GOT3 (cell line): ENCODE measurements around the gene CACNA1H.
"Not testable (repeated sequence)": the region's sequence is repeated elsewhere in the genome, so short reads cannot be mapped to it uniquely, and the experiment has no call there.

Experiments used
- DNase-seq: peaks from one replicate; lab custom pipeline; 2025; ENCODE audit warnings: mixed read lengths; lab: John Stamatoyannopoulos, UW

The CACNA1H gene

DNA sequence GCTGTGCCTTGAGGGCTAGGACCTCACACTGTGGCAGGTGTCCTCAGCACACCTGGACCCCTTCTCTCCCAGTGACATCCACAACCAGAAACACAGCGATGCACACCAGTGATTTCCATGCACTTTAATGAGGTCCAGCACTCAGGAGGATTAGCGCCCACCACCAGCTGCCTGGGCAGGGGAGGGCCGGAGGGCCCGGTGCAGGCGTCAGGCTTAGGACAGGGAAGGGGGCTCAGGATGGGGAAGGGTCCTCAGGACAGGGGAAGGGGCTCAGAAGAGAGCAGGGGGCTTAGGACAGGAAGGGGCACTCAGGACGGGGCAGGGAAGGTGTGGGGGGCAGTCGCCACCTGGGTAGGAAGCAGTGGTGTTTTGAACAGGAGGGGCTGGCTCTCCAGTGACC is 75.3 kb downstream of the CACNA1H start:
- not testable (repeated sequence) for DNase-seq

DNA sequence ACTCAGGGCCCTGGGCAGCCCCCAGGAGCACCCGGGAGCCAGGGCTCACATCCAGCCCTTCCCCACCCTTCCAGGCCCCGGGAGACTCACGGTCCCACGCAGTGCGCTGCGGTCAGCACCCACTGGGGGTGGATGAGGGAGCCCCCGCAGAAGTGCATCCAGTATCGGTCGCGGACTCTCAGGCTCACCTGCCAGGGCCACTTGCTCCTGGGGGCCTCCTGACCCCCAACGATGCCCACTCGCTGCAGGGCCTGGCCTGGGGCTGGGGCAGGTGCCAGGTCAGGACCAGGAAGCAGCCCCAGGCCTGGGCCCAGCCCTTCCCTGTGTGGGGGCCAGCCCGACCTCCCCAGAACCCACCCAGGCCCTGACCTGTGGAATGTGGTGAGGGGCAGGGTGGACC is 76.6 kb downstream of the CACNA1H start:
- not testable (repeated sequence) for DNase-seq

DNA sequence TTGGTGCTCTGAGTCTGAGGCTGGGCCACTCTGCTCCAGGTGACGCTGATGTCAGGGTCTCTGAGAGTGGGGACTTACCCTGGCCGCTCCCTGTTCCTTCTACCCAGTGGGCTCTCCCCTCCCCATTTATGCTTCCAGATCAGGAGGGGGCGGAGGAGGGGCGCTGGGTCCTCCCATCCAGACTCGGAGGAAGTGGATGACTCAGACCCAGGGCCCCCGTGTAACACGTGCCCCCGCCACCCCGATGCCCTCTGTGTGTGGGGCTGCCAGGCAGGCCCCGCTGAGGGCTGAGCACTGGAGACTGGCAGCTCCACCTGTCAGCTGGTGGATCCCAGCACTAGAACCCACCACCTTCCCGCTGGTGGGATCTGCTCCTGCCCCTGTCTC is 77.2 kb downstream of the CACNA1H start, which contains the start of gene TPSB2:
Gene TPSB2 (minus strand): TSS at position 101 of the 387 bp plus-strand sequence. CDS start 233 bp downstream, outside the sequence.
- not testable (repeated sequence) for DNase-seq

DNA sequence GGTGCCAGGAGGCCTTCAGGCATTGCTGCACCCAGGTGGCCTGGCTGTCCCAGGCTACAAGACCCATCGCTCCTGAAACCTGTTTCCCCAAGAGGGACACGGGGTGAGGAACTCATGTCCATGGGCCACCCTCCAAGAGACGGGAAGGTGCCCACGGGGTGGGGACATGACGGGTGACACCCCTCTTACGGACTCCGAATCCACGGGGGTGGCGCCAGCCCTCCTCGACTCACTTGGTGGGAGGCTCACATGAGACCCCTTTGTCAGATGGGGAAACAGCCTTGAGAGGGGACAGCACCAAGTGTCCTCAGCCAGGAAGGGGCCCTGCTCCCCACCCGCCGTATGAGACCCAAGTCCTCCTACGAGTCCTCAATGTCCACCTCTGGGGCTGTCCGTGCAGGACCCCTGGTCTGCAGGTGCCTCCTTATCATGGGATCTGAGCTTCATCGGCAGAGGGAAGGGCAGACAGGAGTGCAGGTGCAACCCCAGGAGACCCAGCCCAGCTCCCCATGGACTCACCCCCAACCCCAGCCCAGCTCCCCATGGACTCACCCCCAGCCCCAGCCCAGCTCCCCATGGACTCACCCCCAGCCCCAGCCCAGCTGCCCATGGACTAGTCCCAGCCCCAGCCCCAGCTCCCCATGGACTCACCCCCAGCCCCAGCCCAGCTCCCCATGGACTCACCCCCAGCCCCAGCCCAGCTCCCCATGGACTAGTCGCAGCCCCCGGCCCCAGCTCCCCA is 77.7 kb downstream of the CACNA1H start:
- DNase-seq: not testable (repeated sequence)

DNA sequence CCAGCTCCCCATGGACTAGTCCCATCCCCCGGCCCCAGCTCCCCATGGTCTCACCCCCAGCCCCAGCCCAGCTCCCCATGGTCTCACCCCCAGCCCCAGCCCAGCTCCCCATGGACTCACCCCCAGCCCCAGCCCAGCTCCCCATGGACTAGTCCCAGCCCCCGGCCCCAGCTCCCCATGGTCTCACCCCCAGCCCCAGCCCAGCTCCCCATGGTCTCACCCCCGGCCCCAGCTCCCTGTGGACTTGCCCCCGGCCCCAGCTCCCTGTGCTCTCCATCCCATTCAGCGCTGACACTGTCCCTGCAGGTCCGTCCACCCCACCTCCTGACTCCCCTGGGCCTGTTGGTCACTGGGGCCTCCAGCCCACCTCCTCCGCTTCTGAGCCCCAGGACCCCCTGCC is 78.4 kb downstream of the CACNA1H start:
- DNase-seq: not testable (repeated sequence)

DNA sequence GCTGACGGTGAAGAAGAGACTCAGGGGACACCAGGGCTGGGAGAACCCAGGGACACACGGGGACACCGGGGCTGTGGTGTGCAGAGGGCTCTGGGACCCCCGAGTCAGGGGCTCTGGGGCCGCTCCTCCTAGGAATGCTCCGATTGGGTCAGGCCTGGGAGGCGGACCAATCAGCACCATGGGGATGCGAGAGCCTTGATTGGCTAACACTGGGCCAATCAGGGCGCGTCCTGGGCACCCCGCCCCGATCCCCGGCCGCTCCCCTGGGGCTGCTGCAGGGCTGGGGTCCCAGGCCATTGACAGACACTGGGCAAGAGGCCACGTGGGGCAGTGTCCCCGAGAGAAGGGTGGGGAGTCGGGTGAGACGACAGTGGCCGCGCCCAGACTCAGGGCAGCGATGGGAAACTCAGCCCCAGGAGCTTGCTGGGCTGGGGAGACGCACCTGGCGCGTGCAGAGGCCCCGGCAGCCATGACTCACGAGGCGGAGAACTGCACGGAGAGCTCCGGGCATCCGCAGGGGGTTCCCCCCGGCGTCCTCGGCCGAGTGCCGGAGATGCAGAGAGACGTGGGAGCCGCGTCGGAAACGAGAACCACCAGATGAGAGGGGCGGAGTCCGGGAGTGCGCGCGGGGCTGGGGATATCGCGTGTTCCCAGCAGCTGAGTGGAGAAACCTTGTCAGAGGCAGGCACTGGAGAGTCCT is 79.3 kb downstream of the CACNA1H start:
- not testable (repeated sequence) for DNase-seq

DNA sequence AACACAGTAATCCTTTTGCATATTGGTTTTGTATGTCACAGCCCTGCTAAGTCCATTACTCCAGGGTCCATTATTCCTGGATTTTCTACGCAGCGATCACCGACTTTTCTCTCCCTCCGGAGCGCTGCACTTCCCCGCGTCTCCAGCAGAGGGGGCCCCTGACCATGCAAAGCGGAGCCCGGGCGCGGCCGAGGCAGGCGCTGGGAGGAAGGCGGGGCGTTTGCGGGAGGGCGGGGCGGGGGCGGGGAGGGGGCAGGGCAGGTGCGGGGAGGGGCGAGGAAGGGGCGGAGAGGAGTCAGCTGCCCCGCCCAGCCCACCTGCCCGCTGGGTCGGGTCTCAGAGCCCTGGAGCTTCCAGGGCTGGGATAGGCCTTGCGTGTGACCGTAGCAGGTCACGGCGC is 83.8 kb downstream of the CACNA1H start:
- not testable (repeated sequence) for DNase-seq

DNA sequence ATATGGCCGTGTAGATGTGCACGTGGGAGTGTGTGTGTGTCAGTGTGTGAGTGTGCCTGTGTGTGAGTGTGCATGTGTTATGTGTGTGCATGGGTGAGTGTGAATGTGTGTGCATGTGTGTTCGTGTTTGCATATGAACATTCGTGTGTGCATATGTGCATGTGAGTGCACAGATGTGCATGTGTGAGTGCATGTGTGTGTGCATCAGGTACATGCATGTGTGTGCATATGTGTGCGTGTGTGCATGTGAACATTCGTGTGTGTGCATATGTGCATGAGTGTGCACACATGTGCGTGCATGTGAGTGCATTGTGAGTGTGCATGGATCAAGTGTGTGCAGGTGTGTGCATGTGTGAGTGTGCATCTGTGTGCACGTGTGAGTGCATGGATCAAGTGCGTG is 85.1 kb downstream of the CACNA1H start:
- DNase-seq: no peak

DNA sequence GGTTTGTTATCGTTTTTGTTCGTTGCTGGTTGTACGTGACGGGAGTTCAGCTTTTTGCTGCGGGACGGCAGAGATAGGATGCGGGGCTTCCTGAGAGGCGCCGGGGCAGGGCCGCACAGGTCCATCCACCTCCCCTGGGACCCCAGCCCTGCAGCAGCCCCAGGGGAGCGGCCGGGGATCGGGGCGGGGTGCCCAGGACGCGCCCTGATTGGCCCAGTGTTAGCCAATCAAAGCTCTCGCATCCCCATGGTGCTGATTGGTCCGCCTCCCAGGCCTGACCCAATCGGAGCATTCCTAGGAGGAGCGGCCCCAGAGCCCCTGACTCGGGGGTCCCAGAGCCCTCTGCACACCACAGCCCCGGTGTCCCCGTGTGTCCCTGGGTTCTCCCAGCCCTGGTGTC is 86.0 kb downstream of the CACNA1H start:
- not testable (repeated sequence) for DNase-seq

DNA sequence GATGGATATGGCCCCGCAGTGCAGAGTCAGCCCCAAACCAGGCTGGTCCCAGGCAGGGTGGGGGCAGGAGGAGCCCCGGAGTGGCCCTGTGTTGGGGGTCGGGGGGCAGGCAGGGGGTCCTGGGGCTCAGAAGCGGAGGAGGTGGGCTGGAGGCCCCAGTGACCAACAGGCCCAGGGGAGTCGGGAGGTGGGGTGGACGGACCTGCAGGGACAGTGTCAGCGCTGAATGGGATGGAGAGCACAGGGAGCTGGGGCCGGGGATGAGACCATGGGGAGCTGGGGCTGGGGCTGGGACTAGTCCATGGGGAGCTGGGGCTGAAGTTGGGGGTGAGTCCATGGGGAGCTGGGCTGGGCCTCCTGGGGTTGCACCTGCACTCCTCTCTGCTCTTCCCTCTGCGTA is 86.7 kb downstream of the CACNA1H start:
- not testable (repeated sequence) for DNase-seq

DNA sequence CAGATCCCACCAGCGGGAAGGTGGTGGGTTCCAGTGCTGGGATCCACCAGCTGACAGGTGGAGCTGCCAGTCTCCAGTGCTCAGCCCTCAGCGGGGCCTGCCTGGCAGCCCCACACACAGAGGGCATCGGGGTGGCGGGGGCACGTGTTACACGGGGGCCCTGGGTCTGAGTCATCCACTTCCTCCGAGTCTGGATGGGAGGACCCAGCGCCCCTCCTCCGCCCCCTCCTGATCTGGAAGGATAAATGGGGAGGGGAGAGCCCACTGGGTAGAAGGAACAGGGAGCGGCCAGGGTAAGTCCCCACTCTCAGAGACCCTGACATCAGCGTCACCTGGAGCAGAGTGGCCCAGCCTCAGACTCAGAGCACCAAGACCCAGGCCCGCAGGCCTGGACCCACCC is 87.5 kb downstream of the CACNA1H start, which contains the start of gene TPSAB1:
Gene TPSAB1 (plus strand): TSS at position 270 of the 400 bp plus-strand sequence. CDS start 234 bp downstream, outside the sequence.
- not testable (repeated sequence) for DNase-seq

DNA sequence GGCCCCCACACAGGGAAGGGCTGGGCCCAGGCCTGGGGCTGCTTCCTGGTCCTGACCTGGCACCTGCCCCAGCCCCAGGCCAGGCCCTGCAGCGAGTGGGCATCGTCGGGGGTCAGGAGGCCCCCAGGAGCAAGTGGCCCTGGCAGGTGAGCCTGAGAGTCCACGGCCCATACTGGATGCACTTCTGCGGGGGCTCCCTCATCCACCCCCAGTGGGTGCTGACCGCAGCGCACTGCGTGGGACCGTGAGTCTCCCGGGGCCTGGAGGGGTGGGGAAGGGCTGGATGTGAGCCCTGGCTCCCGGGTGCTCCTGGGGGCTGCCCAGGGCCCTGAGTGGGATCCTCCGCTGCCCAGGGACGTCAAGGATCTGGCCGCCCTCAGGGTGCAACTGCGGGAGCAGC is 88.2 kb downstream of the CACNA1H start:
- not testable (repeated sequence) for DNase-seq

DNA sequence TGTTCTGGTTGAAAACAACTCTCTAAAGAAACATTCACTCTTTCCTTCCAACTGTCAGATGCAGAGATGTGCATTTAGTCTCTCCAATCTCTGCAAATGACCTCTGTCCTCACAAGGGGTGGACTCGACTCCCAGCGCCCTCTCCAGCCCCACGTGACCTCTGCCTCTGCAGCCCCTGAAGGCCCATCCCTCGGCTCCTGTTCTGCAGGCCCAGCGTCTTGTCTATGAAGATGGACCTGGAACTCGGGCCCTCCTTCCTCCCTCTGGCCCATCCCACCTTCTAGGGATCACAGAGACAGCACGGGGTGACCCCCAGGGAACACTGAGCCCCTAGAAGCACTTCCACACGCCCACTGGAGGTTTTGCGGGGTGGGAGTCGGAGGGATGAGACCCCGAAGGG is 90.5 kb downstream of the CACNA1H start:
- not testable (repeated sequence) for DNase-seq

DNA sequence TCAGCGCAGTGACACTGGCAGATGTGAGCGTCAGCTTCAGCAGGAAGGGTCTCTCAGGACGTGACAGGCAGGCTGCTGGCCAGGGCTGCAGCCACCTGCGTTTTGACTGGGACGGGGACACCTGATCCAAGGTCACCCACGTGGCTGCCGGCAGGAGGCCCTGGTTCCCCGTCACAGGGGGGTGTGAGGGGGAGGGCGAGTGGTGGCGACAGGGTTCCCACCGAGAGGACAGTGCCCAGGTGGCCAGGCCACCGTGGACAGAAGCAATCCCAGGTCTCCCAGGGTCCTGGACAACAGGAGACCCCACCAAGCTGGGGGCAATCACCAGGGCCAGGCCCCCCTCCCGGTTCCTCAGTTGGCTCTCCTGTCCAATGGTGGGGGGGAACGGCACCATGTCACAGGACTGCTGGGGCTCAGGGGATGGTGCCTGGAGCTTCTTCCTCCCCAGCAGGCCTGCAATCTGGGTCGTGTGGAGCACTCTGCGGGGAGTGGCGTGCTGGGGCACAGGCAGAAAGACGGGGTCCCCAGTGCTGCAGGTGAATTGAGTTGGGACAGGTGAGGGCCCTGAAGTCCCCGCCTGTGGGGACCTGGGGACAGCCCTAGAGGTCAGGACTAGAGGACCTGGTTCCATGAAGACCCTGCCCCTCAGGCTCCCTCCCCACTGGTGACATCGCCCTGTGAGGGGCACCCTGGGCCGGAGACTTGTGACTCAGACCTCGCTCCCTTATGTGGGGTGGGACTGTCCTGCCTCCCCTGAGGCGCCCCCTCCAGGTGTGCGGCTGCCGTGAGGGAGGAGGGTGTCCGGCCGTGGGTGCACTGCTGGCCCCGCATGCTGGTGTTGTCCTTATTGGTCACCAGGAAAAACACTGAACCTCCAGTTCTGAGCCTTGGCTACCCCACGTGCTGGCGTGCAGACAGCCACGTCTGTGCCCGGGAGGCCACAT is 91.3 kb downstream of the CACNA1H start:
- DNase-seq: not testable (repeated sequence)

DNA sequence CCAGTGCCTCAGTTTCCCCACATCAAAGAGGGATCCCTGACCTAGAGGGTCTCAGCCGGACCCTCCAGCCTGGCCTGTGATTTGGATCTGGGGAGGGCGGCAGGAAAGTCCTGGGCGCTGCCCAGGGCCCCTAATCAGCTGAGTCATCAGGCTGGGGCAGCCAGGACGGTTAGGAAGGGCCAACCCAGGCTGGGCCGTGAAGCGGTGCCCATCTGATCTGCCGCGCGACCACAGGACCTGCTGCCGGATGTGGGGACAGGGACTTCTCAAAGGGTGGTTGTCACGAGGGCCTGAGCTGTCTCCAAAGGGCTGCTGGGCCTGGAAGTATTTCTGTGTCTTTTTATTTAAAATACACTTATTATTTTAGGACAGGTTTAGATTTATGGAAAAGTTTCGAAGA is 92.0 kb downstream of the CACNA1H start:
- no peak for DNase-seq

DNA sequence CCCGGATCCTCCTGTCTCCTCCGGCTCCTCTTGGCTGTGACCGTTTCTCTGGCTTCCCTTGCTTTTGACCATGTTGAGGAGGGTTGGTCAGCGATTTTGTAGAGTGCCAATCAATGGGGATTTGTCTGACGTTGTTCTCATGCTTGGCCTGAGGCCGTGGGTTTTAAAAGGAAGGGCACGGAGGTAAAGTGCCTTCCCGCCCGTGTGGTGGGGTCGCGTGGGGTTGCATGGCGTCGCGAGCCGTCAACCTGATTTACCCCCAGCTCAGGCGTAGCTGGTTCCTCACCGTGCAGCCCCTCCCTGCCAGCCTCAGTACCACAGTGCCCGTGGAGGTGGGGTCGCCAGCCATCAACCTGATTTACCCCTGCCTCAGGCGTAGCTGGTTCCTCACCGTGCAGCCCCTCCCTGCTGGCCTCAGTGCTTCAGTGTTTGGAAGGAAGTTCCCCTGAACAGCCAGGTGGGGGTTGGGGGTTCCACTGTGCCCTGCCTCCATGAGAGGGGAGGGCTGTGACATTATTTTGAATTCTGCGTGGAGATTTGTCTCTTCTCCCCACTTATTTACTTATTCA is 92.6 kb downstream of the CACNA1H start:
- no peak for DNase-seq

DNA sequence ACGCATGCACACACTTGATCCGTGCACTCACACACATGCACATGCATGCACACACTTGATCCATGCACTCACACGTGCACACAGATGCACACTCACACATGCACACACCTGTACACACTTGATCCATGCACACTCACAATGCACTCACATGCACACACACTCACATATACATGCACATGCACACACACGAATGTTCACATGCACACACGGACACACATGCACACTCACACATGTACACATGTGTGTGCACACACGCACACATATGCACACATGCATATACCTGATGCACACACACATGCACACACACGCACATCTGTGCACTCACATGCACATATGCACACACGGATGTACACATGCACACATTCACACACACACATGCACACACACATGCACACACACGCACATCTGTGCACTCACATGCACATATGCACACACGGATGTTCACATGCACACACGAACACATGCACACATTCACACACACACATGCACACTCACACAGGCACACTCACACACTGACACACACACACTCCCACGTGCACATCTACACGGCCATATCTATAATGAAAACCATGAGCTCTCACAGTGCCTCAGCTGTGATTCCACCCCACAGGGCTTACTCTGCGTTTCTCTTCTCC is 95.1 kb downstream of the CACNA1H start:
- not testable (repeated sequence) for DNase-seq

DNA sequence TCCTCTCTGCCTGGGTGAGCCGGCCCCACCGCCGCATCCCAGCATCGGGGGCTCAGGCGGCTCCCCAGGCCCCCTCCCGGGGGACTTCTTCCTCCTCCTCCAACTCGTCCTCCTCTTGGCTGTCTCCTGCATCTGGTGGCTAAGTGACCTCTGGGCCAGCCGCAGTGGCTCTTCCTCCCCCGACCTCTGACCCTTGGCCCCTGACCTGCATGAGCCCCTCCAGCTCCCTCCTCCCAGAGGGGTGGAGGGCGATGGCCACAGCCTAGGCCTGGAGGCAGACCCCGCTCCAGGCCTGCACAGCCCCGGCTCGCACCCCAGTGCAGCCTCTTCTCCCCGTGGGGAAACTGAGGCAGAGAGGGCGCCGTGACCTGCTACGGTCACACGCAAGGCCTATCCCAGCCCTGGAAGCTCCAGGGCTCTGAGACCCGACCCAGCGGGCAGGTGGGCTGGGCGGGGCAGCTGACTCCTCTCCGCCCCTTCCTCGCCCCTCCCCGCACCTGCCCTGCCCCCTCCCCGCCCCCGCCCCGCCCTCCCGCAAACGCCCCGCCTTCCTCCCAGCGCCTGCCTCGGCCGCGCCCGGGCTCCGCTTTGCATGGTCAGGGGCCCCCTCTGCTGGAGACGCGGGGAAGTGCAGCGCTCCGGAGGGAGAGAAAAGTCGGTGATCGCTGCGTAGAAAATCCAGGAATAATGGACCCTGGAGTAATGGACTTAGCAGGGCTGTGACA is 96.3 kb downstream of the CACNA1H start:
- not testable (repeated sequence) for DNase-seq

DNA sequence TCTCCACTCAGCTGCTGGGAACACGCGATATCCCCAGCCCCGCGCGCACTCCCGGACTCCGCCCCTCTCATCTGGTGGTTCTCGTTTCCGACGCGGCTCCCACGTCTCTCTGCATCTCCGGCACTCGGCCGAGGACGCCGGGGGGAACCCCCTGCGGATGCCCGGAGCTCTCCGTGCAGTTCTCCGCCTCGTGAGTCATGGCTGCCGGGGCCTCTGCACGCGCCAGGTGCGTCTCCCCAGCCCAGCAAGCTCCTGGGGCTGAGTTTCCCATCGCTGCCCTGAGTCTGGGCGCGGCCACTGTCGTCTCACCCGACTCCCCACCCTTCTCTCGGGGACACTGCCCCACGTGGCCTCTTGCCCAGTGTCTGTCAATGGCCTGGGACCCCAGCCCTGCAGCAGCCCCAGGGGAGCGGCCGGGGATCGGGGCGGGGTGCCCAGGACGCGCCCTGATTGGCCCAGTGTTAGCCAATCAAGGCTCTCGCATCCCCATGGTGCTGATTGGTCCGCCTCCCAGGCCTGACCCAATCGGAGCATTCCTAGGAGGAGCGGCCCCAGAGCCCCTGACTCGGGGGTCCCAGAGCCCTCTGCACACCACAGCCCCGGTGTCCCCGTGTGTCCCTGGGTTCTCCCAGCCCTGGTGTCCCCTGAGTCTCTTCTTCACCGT is 100.9 kb downstream of the CACNA1H start:
- DNase-seq: not testable (repeated sequence)

DNA sequence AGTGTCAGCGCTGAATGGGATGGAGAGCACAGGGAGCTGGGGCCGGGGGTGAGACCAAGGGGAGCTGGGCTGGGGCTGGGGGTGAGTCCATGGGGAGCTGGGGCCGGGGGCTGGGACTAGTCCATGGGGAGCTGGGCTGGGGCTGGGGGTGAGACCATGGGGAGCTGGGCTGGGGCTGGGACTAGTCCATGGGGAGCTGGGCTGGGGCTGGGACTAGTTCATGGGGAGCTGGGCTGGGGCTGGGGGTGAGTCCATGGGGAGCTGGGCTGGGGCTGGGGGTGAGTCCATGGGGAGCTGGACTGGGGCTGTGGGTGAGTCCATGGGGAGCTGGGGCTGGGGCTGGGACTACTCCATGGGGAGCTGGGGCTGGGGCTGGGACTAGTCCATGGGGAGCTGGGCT is 101.9 kb downstream of the CACNA1H start:
- DNase-seq: not testable (repeated sequence)
